Fibroblast of the aortic adventitia (primary cell): ENCODE measurements around the gene SLC44A5. TPM values are rescaled to one million over a fixed set of nuclear protein-coding genes. Genes with fewer than 3 reads are reported as not detected.
"Not testable (repeated sequence)": the region's sequence is repeated elsewhere in the genome, so short reads cannot be mapped to it uniquely, and the experiment has no call there.

Experiments
- DNase-seq: peaks from one replicate; pipeline ENCODE4 v3.0.0-alpha.2; 2010; ENCODE audit warnings: low read depth
- H3K4me3 ChIP-seq: 2 replicates; pipeline ENCODE4 v1.5.1; 2011; ENCODE audit warnings: low read depth, mild to moderate bottlenecking, control low read depth, low read length, moderate library complexity
- CTCF ChIP-seq: IDR thresholded peaks from 2 replicates; pipeline ENCODE4 v1.5.1; 2011; ENCODE audit warnings: mild to moderate bottlenecking, low read length, control low read depth, inconsistent platforms; ENCODE audit not compliant: insufficient read depth
- total RNA-seq: library from RNA; depleted of rRNA; stranded (reverse); fragments of >200 nt; gene quantifications from 2 replicates; pipeline ENCODE4 v1.2.3, GENCODE V29; 2012; ENCODE audit warnings: low replicate concordance

The SLC44A5 gene
- total RNA-seq, 1 donor: 0.45 TPM

GRCh38 chr1:75273110-75273509 lies 337.8 kb downstream of the SLC44A5 start:
- DNase-seq: no peak
- no peak for TF ChIP-seq CTCF
- no peak overlapping the region for H3K4me3 ChIP-seq

- H3K4me3 ChIP-seq: no peak overlapping the region
- peak; percentile 69 for TF ChIP-seq CTCF
- DNase-seq: peak; percentile 61
Observed at GRCh38 chr1:75265792-75266191, 345.1 kb downstream of the SLC44A5 start.

- TF ChIP-seq CTCF: no peak
- no peak for DNase-seq
- no peak overlapping the region for H3K4me3 ChIP-seq
Observed at GRCh38 chr1:75264112-75264511, 346.8 kb downstream of the SLC44A5 start.

- DNase-seq, H3K4me3 ChIP-seq: not testable (repeated sequence)
Observed at GRCh38 chr1:75263616-75264015, 347.3 kb downstream of the SLC44A5 start.

- not testable (repeated sequence) for H3K4me3 ChIP-seq, DNase-seq
Observed at GRCh38 chr1:75261946-75262345, 349.0 kb downstream of the SLC44A5 start.

- H3K4me3 ChIP-seq: no peak overlapping the region
- TF ChIP-seq CTCF: no peak
- DNase-seq: no peak
Observed at GRCh38 chr1:75258351-75258750, 352.6 kb downstream of the SLC44A5 start.

- TF ChIP-seq CTCF: no peak
- no peak overlapping the region for H3K4me3 ChIP-seq
- no peak for DNase-seq
Observed at GRCh38 chr1:75257424-75257823, 353.5 kb downstream of the SLC44A5 start.

- DNase-seq: not testable (repeated sequence)
Observed at GRCh38 chr1:75250114-75250513, 360.8 kb downstream of the SLC44A5 start.

GRCh38 chr1:75245239-75245638 lies 365.7 kb downstream of the SLC44A5 start:
- DNase-seq: no peak
- no peak for TF ChIP-seq CTCF
- no peak overlapping the region for H3K4me3 ChIP-seq

More at GRCh38 chr1:75250114-75250513, 360.8 kb downstream of the SLC44A5 start:
- H3K4me3 ChIP-seq: not testable (repeated sequence)
